A204.1 (cell line): ENCODE measurements around the gene CUTC.
A peak's percentile ranks its signal among the peaks of the same experiment; 100 is the strongest.
"Not testable (repeated sequence)": the region's sequence is repeated elsewhere in the genome, so short reads cannot be mapped to it uniquely, and the experiment has no call there.

Experiments used
- FAIRE-seq: peaks from 2 replicates; lab custom pipeline; 2012; peaks lifted over from hg19 to GRCh38; lab: Jason Lieb, UNC

The CUTC gene, protein sequence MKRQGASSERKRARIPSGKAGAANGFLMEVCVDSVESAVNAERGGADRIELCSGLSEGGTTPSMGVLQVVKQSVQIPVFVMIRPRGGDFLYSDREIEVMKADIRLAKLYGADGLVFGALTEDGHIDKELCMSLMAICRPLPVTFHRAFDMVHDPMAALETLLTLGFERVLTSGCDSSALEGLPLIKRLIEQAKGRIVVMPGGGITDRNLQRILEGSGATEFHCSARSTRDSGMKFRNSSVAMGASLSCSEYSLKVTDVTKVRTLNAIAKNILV

DNA sequence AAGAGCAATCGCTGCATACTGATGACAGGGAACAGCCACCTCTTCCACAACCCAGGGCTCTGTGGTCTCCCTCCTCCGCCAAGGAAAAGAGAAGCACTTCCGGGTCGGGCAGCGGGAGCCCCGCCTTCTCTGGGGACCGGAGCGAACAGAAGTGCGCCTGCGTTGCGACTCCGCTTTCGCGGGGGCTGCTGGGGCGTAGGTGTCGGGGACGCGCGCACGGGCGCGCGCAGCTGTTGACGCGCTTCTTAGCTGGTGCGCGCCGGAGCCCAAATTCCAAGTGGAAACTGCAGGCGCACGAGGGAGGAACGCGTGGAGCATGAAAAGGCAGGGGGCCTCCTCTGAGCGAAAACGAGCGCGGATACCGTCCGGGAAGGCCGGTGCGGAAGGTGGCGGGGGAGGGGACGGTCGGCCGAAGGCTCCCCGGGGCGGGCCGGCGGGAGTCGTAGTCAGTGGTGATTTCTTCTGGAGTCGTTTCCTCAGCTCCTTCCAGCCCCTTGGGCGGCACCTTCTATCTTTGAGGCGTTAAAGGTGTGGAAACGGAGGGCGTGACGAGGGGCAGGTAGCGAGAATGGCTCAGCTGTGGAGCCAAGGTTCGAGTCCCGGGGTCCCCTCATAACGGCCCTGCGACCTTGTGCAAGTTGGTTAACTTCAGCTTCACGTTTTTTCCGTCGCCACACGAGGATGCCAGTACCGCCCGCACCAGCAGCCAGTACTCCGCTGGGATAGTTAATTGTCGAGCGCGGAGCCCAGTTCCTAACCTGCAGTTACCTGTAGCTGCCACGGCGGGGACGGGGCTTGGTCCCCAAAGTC lies at the start of gene CUTC, which contains the start of gene COX15:
TSS of gene CUTC (plus strand) at position 202 of the 810 bp plus-strand sequence. CDS start at position 317, 115 bp downstream.
TSS of gene COX15 (minus strand) at position 95 of the 810 bp plus-strand sequence. CDS start at position 17, 78 bp downstream.
- peak; percentile 96 for FAIRE-seq

- no peak for FAIRE-seq
Observed at GRCh38 chr10:99682752-99683151, 49.3 kb upstream of the CUTC start.

- no peak for FAIRE-seq
Observed at GRCh38 chr10:99685597-99685967, 46.5 kb upstream of the CUTC start.

DNA sequence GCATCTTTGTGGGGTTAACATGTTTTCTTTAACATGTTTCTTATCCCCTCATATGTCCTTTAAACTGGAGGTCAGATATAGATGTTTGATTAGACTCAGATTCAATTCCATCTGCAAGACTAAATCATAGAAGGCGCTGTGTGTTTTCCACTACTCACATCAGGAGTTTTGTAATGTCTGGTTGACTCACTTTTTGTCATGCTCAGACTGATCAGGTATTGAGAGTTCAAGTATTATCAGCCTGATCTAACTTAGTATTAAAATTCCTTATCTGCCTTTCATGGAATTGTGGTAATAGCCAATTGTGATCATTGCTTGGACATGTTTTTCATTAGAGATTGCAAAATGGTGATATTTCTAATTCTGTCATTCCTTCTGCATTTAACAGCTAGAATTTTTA lies 42.6 kb upstream of the CUTC start:
- FAIRE-seq = no peak

DNA sequence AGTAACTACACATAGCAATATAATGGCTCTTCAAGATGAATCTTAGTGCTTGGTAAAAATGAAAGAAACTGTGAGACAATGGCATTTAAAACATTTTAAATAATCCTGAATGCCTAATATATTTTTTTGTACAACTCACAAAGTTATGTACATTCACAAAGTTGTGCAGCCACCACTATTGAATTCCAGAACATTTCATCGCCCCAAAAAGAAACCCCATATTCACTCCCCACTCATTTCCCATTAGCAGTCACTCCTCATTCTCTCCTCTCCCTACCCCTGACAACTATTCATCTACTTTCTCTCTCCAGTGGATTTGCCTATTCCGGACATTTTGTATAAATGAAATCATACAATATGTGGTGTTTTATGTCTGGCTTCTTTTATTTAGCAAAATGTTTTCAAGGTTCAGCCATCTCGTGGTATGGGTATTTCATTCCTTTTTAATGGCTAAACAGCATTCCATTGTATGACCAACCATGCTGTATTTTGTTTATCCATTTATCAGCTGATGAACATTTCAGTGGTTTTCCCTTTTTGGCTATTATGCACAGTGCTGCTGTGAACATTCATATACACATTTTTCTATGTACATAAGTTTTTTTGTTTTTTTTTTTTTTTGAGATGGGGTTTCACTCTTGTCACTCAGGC lies 38.0 kb upstream of the CUTC start:
- no peak for FAIRE-seq

GRCh38 chr10:99695761-99696160 lies 36.3 kb upstream of the CUTC start:
- FAIRE-seq = no peak

DNA sequence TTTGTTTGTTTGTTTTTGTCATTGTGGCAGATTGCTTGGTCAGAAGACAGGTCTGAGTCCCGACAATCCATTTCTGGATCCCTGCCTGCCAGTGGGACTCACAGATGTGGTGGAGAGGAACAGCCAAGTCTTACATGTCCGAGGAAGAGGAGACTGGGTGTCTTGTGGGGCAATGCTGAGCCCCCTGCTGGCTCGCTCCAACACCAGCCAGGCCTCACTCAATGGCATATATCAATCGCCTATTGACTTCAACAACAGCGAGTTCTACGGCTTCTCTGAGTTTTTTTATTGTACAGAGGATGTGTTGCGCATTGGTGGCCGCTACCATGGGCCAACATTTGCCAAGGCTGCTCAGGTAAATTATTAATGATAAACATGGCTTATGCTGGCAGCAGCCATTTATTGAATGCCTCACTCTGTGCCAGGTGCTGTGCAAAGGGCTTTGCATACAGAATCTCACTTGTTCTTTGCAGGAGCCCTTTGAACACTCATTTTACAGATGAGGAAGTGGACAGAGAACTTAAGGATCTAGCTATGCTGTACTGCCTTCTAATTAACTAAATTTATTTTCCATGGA lies 33.4 kb upstream of the CUTC start:
- FAIRE-seq = no peak

GRCh38 chr10:99700649-99701048 lies 31.4 kb upstream of the CUTC start:
- no peak for FAIRE-seq

DNA sequence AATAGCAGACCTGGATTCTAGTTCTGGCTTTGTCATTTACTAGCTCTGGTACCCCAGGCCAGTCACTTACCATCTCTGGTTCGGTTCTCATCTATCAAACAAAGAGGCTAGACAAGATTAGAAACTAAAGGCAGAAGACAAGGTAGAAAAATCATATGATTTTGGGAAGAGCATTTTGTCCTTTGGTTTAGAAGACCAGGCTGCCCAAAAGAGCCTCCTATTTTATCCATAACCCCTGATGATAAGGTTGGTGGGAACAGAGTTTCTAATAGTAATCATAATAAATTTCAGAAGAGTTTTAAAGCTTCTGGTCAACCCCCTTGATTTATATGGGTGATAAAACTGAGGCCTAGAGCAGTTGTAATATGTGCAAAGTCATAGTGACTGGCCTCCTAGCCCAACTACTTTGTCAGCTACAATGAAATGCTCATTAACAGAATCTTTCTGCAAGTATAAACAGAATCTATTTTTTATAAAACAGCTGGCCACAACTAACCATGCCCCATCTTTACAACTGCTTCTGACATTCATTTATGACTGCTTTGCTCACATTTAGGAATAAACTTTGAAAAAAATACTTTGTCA lies 23.5 kb upstream of the CUTC start:
- FAIRE-seq = no peak

- FAIRE-seq = no peak
Observed at GRCh38 chr10:99709480-99710229, 22.4 kb upstream of the CUTC start.

- peak; percentile 93 for FAIRE-seq
Observed at GRCh38 chr10:99711129-99711719, 20.8 kb upstream of the CUTC start.

- FAIRE-seq = no peak
Observed at GRCh38 chr10:99714446-99714845, 17.6 kb upstream of the CUTC start.

DNA sequence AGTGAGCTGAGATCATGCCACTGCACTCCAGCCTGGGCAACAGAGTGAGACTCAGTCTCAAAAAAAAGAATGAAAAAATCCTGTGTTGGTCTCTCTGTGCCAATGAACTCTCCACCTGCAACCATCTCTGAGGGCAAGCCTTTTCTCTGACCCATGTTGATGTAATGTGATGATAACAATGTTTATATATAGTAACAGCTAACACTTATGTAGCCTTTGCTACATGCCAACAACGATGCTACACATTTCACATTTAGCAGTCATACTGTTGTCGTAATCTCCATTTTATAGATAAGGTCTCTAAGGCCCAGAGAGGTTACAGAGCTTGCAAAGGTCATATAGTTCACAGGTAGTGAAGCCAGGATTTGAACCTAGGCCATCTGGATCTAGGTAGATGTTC lies 11.6 kb upstream of the CUTC start:
- FAIRE-seq = no peak

GRCh38 chr10:99730026-99730425 lies 2.0 kb upstream of the CUTC start:
- FAIRE-seq = no peak

- no peak for FAIRE-seq
Observed at GRCh38 chr10:99731306-99732032, 565 bp upstream of the CUTC start.

DNA sequence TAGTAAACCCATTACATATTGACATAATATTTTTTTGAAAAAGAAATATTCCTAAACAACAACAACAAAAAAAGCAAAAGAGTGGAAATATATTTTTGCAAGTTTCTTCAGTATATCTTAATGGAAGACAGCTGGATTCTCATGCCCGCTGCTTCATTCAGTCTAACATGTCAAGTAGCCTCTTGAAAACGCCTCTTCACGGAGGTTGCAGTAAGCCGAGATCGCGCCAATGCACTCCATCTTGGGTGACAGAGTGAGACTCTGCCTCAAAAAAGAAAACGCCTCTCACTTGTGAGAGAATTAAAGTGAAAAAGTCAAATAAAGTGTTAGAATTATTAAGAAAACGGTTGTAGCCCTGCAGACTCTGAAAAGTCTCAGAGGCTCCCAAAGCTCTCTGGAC lies 1.3 kb downstream of the CUTC start:
- FAIRE-seq = no peak

GRCh38 chr10:99734111-99734510 lies 2.1 kb downstream of the CUTC start:
- FAIRE-seq = not testable (repeated sequence)

- FAIRE-seq = peak; percentile 19
Observed at GRCh38 chr10:99740260-99740659, 8.2 kb downstream of the CUTC start.

- FAIRE-seq = peak; percentile 21
Observed at GRCh38 chr10:99740933-99741559, 9.0 kb downstream of the CUTC start.

DNA sequence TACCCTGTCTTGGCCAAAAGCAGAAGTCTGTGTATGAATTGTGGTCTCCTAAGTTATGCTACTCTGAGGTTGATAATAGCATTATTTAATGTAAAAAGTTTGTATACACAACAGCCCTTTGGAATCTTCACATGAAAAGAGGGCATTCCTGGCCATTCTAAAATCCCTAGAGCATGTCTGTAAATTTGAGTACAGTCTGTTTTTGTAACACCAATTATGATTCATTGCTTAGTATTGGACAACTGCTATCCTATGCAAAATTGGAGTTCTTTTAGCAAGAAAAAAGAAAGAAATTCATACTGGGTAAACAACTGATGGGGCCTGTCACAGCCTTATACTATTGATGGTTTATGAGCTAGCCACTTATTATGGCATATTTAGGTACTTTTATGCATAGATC lies 10.2 kb downstream of the CUTC start:
- no peak for FAIRE-seq
